GM12878 (cell line): ENCODE data around the gene DMRTB1. TPM values are rescaled to one million over a fixed set of nuclear protein-coding genes. Genes with fewer than 3 reads are reported as not detected.

Experiments used
- ATAC-seq: fragments of 200-7000 bp; cut with Tn5 transposase; 3 replicates; pipeline ENCODE4 v1.9.1; 2020; ENCODE audit warnings: mild to moderate bottlenecking, moderate library complexity
- BruUV-seq: library from RNA; stranded (reverse); fragments of 400-500 nt; replicated peaks from 2 replicates; lab custom pipeline; 2021; lab: Mats Ljungman, UMichigan
- CTCF ChIA-PET: fragments of 300-600 bp; sonication (Branson Sonifier 250); formaldehyde crosslinking; extraction: SDS; loops from one replicate; lab custom pipeline; 2021; ENCODE audit warnings: inconsistent platforms; lab: Yijun Ruan, JAX
- POLR2A ChIA-PET: fragments of 350-600 bp; formaldehyde crosslinking; extraction: SDS; loops from one replicate; lab custom pipeline; 2021; ENCODE audit warnings: inconsistent platforms; lab: Charles Lee
- RAD21 ChIA-PET: fragments of 300-600 bp; sonication (Branson Sonifier 250); formaldehyde crosslinking; loops from one replicate; lab custom pipeline; 2023; ENCODE audit warnings: antibody characterized with exemption; ENCODE audit not compliant: unreplicated experiment; lab: Charles Lee
- SMC1A ChIA-PET: fragments of 300-600 bp; sonication (Branson Sonifier 250); formaldehyde crosslinking; loops from one replicate; lab custom pipeline; 2023; ENCODE audit not compliant: unreplicated experiment, uncharacterized antibody; lab: Charles Lee
- DNase-seq: peaks from one replicate; pipeline ENCODE4 v3.0.0-alpha.2; 2011; ENCODE audit warnings: low read depth, low spot score
- FAIRE-seq: peaks from 3 replicates; lab custom pipeline; 2011; peaks lifted over from hg19 to GRCh38; lab: Jason Lieb, UNC
- H2AFZ ChIP-seq: 2 replicates; pipeline ENCODE4 v1.6.0; 2011; ENCODE audit warnings: low read depth, low read length, control low read depth; ENCODE audit not compliant: control insufficient read depth
- H3K27ac ChIP-seq: 2 replicates; pipeline ENCODE4 v1.5.1; 2011; ENCODE audit warnings: control low read depth; ENCODE audit not compliant: control insufficient read depth, insufficient read depth
- H3K27me3 ChIP-seq, 2 experiments: replicated peaks in 1 of 2; 2 replicates each; pipeline versions ENCODE4 v1.6.0 to v1.6.1; 2011; ENCODE audit warnings: low read length in 1 of 2; ENCODE audit not compliant: control insufficient read depth in 2 of 2, insufficient read depth in 2 of 2
- H3K36me3 ChIP-seq, 2 experiments: 2 replicates each; pipeline ENCODE4 v1.5.1; 2011; ENCODE audit warnings: low read length in 1 of 2; ENCODE audit not compliant: control insufficient read depth in 2 of 2, insufficient read depth in 2 of 2
- H3K4me1 ChIP-seq: 2 replicates; pipeline ENCODE4 v1.6.1; 2011; ENCODE audit warnings: mild to moderate bottlenecking, low read length, moderate library complexity, mixed read lengths; ENCODE audit not compliant: control insufficient read depth, insufficient read depth
- H3K4me2 ChIP-seq: 2 replicates; pipeline ENCODE4 v1.6.0; 2011; ENCODE audit warnings: control low read depth; ENCODE audit not compliant: control insufficient read depth, insufficient read depth
- H3K4me3 ChIP-seq: fragments of 200-600 bp; sonication (generic); 2 replicates; pipeline ENCODE4 v1.5.1; 2016
- H3K79me2 ChIP-seq: 2 replicates; pipeline ENCODE4 v1.6.0; 2011; ENCODE audit warnings: low read length; ENCODE audit not compliant: control insufficient read depth, insufficient read depth
- H3K9ac ChIP-seq: 2 replicates; pipeline ENCODE4 v1.8.0; 2011; ENCODE audit warnings: low read length, control low read depth, mixed read lengths; ENCODE audit not compliant: control insufficient read depth, insufficient read depth
- H3K9me3 ChIP-seq: replicated peaks from 3 replicates; pipeline ENCODE4 v1.5.1; 2011; ENCODE audit warnings: mild to moderate bottlenecking, low read length; ENCODE audit not compliant: control insufficient read depth, insufficient read depth
- H4K20me1 ChIP-seq: 2 replicates; pipeline ENCODE4 v1.6.0; 2011; ENCODE audit not compliant: control insufficient read depth, insufficient read depth
- ASH2L ChIP-seq: fragments of 300-600, 200-600 bp; sonication (generic); IDR thresholded peaks from 2 replicates; pipeline ENCODE4 v1.6.1; 2017; ENCODE audit warnings: low read depth, mild to moderate bottlenecking, borderline replicate concordance
- CEBPB ChIP-seq, 2 experiments: fragments of 150-350 bp in 1 of 2; IDR thresholded peaks; 2 replicates each; pipeline ENCODE4 v1.6.1; 2012 to 2014; ENCODE audit warnings: low read depth in 2 of 2, low read length in 2 of 2, borderline replicate concordance in 1 of 2, inconsistent platforms in 1 of 2
- CHD4 ChIP-seq: fragments of 200-600 bp; sonication (generic); IDR thresholded peaks from 2 replicates; pipeline ENCODE4 v1.6.1; 2016; ENCODE audit warnings: mild to moderate bottlenecking
- EED ChIP-seq: sonication (generic); IDR thresholded peaks from 2 replicates; pipeline ENCODE4 v1.6.1; 2016; ENCODE audit warnings: antibody characterized with exemption, low read depth
- JUNB ChIP-seq: IDR thresholded peaks from 2 replicates; pipeline ENCODE4 v1.6.1; 2016; ENCODE audit warnings: antibody characterized with exemption, mild to moderate bottlenecking
- MEF2B ChIP-seq: fragments of 450-650 bp; IDR thresholded peaks from 2 replicates; pipeline ENCODE4 v1.6.1; 2018; ENCODE audit warnings: mild to moderate bottlenecking, moderate library complexity; ENCODE audit not compliant: partially characterized antibody, poor library complexity, severe bottlenecking
- MTA2 ChIP-seq: fragments of 450-650 bp; IDR thresholded peaks from 2 replicates; pipeline ENCODE4 v1.6.1; 2016; ENCODE audit warnings: low read depth, mild to moderate bottlenecking, moderate library complexity
- MYB ChIP-seq: fragments of 150-350 bp; IDR thresholded peaks from 2 replicates; pipeline ENCODE4 v1.6.1; 2014; ENCODE audit warnings: mild to moderate bottlenecking, low read depth, low read length, borderline replicate concordance
- NFYA ChIP-seq: IDR thresholded peaks from 2 replicates; pipeline ENCODE4 v1.6.1; 2011; ENCODE audit warnings: low read depth, mild to moderate bottlenecking, low read length, improper control_type of control experiment, borderline replicate concordance
- NR2C1 ChIP-seq: fragments of 450-650 bp; IDR thresholded peaks from 2 replicates; pipeline ENCODE4 v1.6.1; 2017; ENCODE audit warnings: antibody characterized with exemption, mild to moderate bottlenecking, moderate library complexity
- RCOR1 ChIP-seq: conservative IDR thresholded peaks from 2 replicates; pipeline ENCODE4 v1.6.1; 2012; ENCODE audit warnings: low read depth, low read length, improper control_type of control experiment
- RELA ChIP-seq: fragments of 450-650 bp; IDR thresholded peaks from 2 replicates; pipeline ENCODE4 v1.8.0; 2014; ENCODE audit warnings: borderline replicate concordance; ENCODE audit not compliant: partially characterized antibody
- SMARCA5 ChIP-seq: fragments of 450-650 bp; IDR thresholded peaks from 2 replicates; pipeline ENCODE4 v1.6.1; 2017; ENCODE audit warnings: mild to moderate bottlenecking
- ZNF384 ChIP-seq: IDR thresholded peaks from 2 replicates; pipeline ENCODE4 v1.6.1; 2012; ENCODE audit warnings: low read depth, mild to moderate bottlenecking, low read length, improper control_type of control experiment, borderline replicate concordance
- WGBS: methylation state at CpG from one replicate; pipeline ENCODE4 v1.1.6; 2016; ENCODE audit warnings: low lambda C conversion rate; ENCODE audit not compliant: insufficient replicate concordance, insufficient coverage; ENCODE audit errors: missing lambda C conversion rate; 5-methylcytosine and 5-hydroxymethylcytosine counted together
- in situ Hi-C: fragments of 300-500 bp; cut with MboI; formaldehyde crosslinking; loops from 9 replicates; pipeline ENCODE4 v1.14.3; 2018; ENCODE audit warnings: mixed read lengths
- intact Hi-C: fragments of 100-400 bp; cut with micrococcal nuclease; formaldehyde crosslinking; loops from one replicate; pipeline ENCODE4 v1.14.2; 2022; ENCODE audit not compliant: unreplicated experiment
- polyA plus RNA-seq, 11 experiments: library from polyadenylated mRNA; depleted of rRNA in 4 of 11; unstranded in 6 of 11; stranded (reverse) in 5 of 11; fragments of >200 nt; fragmentation: Nextera tagmentation in 4 of 11; fragmentation: Illumina TruSeq in 1 of 11; extraction: Ambion mirVana in 4 of 11; extraction: Trizol in 1 of 11; gene quantifications; 1 replicate in 1 of 11; 2 replicates in 10 of 11; pipeline versions ENCODE4 v1.2.1 to v1.2.3, GENCODE V29; 2011 to 2016; ENCODE audit warnings: inconsistent platforms in 2 of 11, missing spikeins in 2 of 11, low read depth in 1 of 11
- total RNA-seq, 4 experiments: library from RNA; depleted of rRNA in 3 of 4; stranded (reverse); fragments of >200 nt in 3 of 4; fragmentation: Illumina TruSeq in 1 of 4; extraction: Trizol in 1 of 4; gene quantifications; 2 replicates each; pipeline versions ENCODE4 v1.2.1 to v1.2.3, GENCODE V29; 2013 to 2021
- TF ChIP-seq, protein P1 (sequence below): fragments of 450-650 bp; formaldehyde crosslinking; IDR thresholded peaks from 2 replicates; pipeline ENCODE4 v1.5.0; 2022; ENCODE audit warnings: mild to moderate bottlenecking, missing genetic modification characterization
- TF ChIP-seq, protein P2 (sequence below): IDR thresholded peaks from 2 replicates; pipeline ENCODE4 v1.6.1; 2011; ENCODE audit warnings: borderline replicate concordance, low read depth, mild to moderate bottlenecking, moderate library complexity, mixed read lengths, low read length; ENCODE audit not compliant: insufficient read depth; ENCODE audit errors: extremely low read length

Gene DMRTB1
- total and polyA plus RNA-seq, 10 of the 15 experiments (the other 5 are each of a cell fraction or from before 2014, with no cell fraction given): not detected

DNA sequence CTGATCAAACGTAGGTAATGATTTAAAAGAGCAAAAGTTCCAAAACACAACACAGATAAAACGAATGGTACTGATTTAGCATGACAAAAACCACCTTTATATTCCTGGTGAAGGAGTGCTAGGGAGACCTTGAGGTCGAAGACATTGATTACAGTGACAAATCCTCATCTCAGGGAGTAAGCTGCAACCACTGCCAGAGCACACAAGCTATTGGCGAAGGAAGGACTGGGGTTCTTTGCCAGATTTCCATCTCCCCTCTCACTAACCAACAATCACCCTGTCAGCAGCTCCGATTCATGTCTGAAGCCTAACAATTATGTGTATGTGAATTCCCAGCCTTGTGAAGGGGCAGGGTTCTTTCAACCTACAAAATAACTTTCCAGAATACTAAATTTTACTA is 40.2 kb upstream of the DMRTB1 start:
- no peaks in the 10 kb centered on the region; the same call in 2 of the 3 replicates for H3K9me3 ChIP-seq
- SMC1A ChIA-PET: no interaction called here
- intact Hi-C loops (no loop called here), in situ Hi-C loops (no loop called here)
- H3K27ac ChIP-seq: no peak overlapping the region
- H3K36me3 ChIP-seq: no peaks in the 10 kb centered on the region
- FAIRE-seq (no peak), DNase-seq (no peak), ATAC-seq (no peak)
- no peaks in the 10 kb centered on the region for H3K79me2 ChIP-seq
- H3K9ac ChIP-seq: no peak overlapping the region
- POLR2A ChIA-PET: no interaction called here
- CTCF ChIA-PET: no interaction called here
- no peak overlapping the region for H2AFZ ChIP-seq
- H4K20me1 ChIP-seq: no peaks in the 10 kb centered on the region
- H3K27me3 ChIP-seq: peaks cover 0 to 6% of the 10 kb centered on the region in 2 experiments; a peak in 2 of 4 replicates
- no peak overlapping the region for H3K4me3 ChIP-seq
- H3K4me1 ChIP-seq: peaks cover 1% of the 10 kb centered on the region
- RAD21 ChIA-PET: no interaction called here
- H3K4me2 ChIP-seq: no peak overlapping the region
- no peak for TF ChIP-seq CEBPB (IDR thresholded peaks at IDR 0.05; ENCODE audit: borderline replicate concordance in 1 of 2, low read depth in 2 of 2, low read length in 2 of 2)
- no peak for TF ChIP-seq MYB
- TF ChIP-seq RCOR1: no peak
- TF ChIP-seq NR2C1: no peak
- no peak for TF ChIP-seq JUNB
- no peak for TF ChIP-seq CHD4
- TF ChIP-seq ASH2L: no peak
- TF ChIP-seq MTA2: no peak
- no peak for TF ChIP-seq SMARCA5
- TF ChIP-seq NFYA: no peak
- TF ChIP-seq RELA: no peak
- TF ChIP-seq EED: no peak
- TF ChIP-seq ZNF384: no peak
- TF ChIP-seq MEF2B: no peak
- TF ChIP-seq, protein P1, sequence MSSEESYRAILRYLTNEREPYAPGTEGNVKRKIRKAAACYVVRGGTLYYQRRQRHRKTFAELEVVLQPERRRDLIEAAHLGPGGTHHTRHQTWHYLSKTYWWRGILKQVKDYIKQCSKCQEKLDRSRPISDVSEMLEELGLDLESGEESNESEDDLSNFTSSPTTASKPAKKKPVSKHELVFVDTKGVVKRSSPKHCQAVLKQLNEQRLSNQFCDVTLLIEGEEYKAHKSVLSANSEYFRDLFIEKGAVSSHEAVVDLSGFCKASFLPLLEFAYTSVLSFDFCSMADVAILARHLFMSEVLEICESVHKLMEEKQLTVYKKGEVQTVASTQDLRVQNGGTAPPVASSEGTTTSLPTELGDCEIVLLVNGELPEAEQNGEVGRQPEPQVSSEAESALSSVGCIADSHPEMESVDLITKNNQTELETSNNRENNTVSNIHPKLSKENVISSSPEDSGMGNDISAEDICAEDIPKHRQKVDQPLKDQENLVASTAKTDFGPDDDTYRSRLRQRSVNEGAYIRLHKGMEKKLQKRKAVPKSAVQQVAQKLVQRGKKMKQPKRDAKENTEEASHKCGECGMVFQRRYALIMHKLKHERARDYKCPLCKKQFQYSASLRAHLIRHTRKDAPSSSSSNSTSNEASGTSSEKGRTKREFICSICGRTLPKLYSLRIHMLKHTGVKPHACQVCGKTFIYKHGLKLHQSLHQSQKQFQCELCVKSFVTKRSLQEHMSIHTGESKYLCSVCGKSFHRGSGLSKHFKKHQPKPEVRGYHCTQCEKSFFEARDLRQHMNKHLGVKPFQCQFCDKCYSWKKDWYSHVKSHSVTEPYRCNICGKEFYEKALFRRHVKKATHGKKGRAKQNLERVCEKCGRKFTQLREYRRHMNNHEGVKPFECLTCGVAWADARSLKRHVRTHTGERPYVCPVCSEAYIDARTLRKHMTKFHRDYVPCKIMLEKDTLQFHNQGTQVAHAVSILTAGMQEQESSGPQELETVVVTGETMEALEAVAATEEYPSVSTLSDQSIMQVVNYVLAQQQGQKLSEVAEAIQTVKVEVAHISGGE: no peak
- TF ChIP-seq, protein P2, sequence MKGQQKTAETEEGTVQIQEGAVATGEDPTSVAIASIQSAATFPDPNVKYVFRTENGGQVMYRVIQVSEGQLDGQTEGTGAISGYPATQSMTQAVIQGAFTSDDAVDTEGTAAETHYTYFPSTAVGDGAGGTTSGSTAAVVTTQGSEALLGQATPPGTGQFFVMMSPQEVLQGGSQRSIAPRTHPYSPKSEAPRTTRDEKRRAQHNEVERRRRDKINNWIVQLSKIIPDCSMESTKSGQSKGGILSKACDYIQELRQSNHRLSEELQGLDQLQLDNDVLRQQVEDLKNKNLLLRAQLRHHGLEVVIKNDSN: no peak
- 21% methylated on average over 5 of the region's 5 CpGs for WGBS
- no TSS peak for BruUV-seq
